PC-3 (cell line): Measurements from ENCODE around the gene TMEM130. TPM values are rescaled to one million over a fixed set of nuclear protein-coding genes. Genes with fewer than 3 reads are reported as not detected.

Experiments
- ATAC-seq: fragments of 200-7000 bp; cut with Tn5 transposase; 2 replicates; pipeline ENCODE4 v1.9.1; 2020; ENCODE audit warnings: mild to moderate bottlenecking, moderate library complexity
- BruUV-seq: library from RNA; stranded (reverse); fragments of 400-500 nt; replicated peaks from 2 replicates; lab custom pipeline; 2021; lab: Mats Ljungman, UMichigan
- CTCF ChIA-PET: fragments of 300-600 bp; sonication (Branson Sonifier 250); formaldehyde crosslinking; loops from one replicate; lab custom pipeline; 2022; ENCODE audit warnings: antibody characterized with exemption; lab: Charles Lee
- POLR2A ChIA-PET: fragments of 300-600 bp; sonication (Branson Sonifier 250); formaldehyde crosslinking; loops from one replicate; lab custom pipeline; 2022; ENCODE audit warnings: antibody characterized with exemption; ENCODE audit not compliant: unreplicated experiment; lab: Charles Lee
- DNase-seq: peaks from one replicate; pipeline ENCODE4 v3.0.0-alpha.2; 2015
- H2AFZ ChIP-seq: fragments of 300-600 bp; sonication (generic); 2 replicates; pipeline ENCODE4 v1.6.0; 2016; ENCODE audit warnings: antibody characterized with exemption, low read length
- H3F3A ChIP-seq: fragments of 300-600 bp; sonication (generic); one replicate; pipeline ENCODE4 v1.6.0; 2017; ENCODE audit warnings: antibody characterized with exemption, low read length, control low read depth, mild to moderate bottlenecking; ENCODE audit not compliant: unreplicated experiment
- H3K27ac ChIP-seq: fragments of 300-600 bp; sonication (generic); 2 replicates; pipeline ENCODE4 v1.5.1; 2016; ENCODE audit warnings: mild to moderate bottlenecking, low read length
- H3K27me3 ChIP-seq: fragments of 300-600 bp; sonication (generic); 2 replicates; pipeline ENCODE4 v1.6.1; 2016; ENCODE audit warnings: low read length, mixed read lengths
- H3K36me3 ChIP-seq: fragments of 300-600 bp; sonication (generic); 2 replicates; pipeline ENCODE4 v1.6.1; 2016; ENCODE audit warnings: low read depth, mixed run types, low read length, mixed read lengths
- H3K4me1 ChIP-seq: fragments of 300-600 bp; sonication (generic); 2 replicates; pipeline ENCODE4 v1.5.1; 2016; ENCODE audit warnings: low read length; ENCODE audit not compliant: insufficient read depth
- H3K4me2 ChIP-seq: fragments of 300-600 bp; sonication (generic); 2 replicates; pipeline ENCODE4 v1.6.0; 2016; ENCODE audit warnings: low read length
- H3K4me3 ChIP-seq: fragments of 300-600 bp; sonication (generic); 2 replicates; pipeline ENCODE4 v1.5.1; 2016; ENCODE audit warnings: mild to moderate bottlenecking, low read length, mixed read lengths
- H3K79me2 ChIP-seq: fragments of 300-600 bp; sonication (generic); 2 replicates; pipeline ENCODE4 v1.6.1; 2017; ENCODE audit warnings: low read length, mixed read lengths
- H3K9ac ChIP-seq: fragments of 300-600 bp; sonication (generic); 2 replicates; pipeline ENCODE4 v1.6.0; 2016; ENCODE audit warnings: mild to moderate bottlenecking, low read length
- H3K9me2 ChIP-seq: fragments of 300-600 bp; sonication (generic); replicated peaks from 2 replicates; pipeline ENCODE4 v1.6.1; 2016; ENCODE audit warnings: mixed run types, low read length, mixed read lengths
- H3K9me3 ChIP-seq: fragments of 300-600 bp; sonication (generic); 2 replicates; pipeline ENCODE4 v1.6.1; 2016; ENCODE audit warnings: low read length, mixed read lengths
- H4K20me1 ChIP-seq: fragments of 300-600 bp; sonication (generic); 2 replicates; pipeline ENCODE4 v1.6.1; 2016; ENCODE audit warnings: low read length, mixed read lengths
- CTCF ChIP-seq: fragments of 300-600 bp; sonication (generic); conservative IDR thresholded peaks from 2 replicates; pipeline ENCODE4 v1.5.1; 2017; ENCODE audit warnings: antibody characterized with exemption, low read depth, mild to moderate bottlenecking, low read length
- EZH2 ChIP-seq: fragments of 300-600 bp; sonication (generic); IDR thresholded peaks from one replicate; pipeline ENCODE4 v1.6.1; 2017; ENCODE audit warnings: antibody characterized with exemption, mild to moderate bottlenecking, low read length; ENCODE audit not compliant: unreplicated experiment
- EZH2phosphoT487 ChIP-seq: fragments of 300-600 bp; sonication (generic); IDR thresholded peaks from 2 replicates; pipeline ENCODE4 v1.6.1; 2018; ENCODE audit warnings: mild to moderate bottlenecking, antibody characterized with exemption, low read length, borderline replicate concordance
- intact Hi-C: fragments of 100-400 bp; cut with micrococcal nuclease; formaldehyde crosslinking; loops from 2 replicates; pipeline ENCODE4 v1.9.0; 2023
- total RNA-seq: library from RNA; depleted of rRNA; stranded (reverse); fragments of >200 nt; gene quantifications from 2 replicates; pipeline ENCODE4 v1.2.3, GENCODE V29; 2014

Gene TMEM130
- total RNA-seq, 1 experiment from 2014 or later, result not detected

GRCh38 chr7:98826387-98826786, 43.4 kb downstream of the TMEM130 start:
- Histone ChIP-seq H3K27me3 (no peaks in the 10 kb centered on the region), H3K9me2 (no peaks in the 10 kb centered on the region), H3K79me2 (no peaks in the 10 kb centered on the region), H3F3A (no peaks in the 10 kb centered on the region), H4K20me1 (no peaks in the 10 kb centered on the region), H3K4me3 (no peak overlapping the region), H3K9ac (no peak overlapping the region), H2AFZ (no peak overlapping the region), H3K36me3 (no peaks in the 10 kb centered on the region), H3K27ac (no peak overlapping the region), H3K9me3 (no peaks in the 10 kb centered on the region), H3K4me1 (peaks cover 11% of the 10 kb centered on the region), H3K4me2 (no peak overlapping the region)
- no TSS peak for BruUV-seq
- ChIA-PET CTCF (no interaction called here), POLR2A (no interaction called here)
- TF ChIP-seq CTCF (no peak), EZH2phosphoT487 (no peak), EZH2 (no peak)
- no peak for ATAC-seq
- DNase-seq, result no peak
- intact Hi-C loops, result no loop called here

- Histone ChIP-seq H3K27me3 (no peaks in the 10 kb centered on the region), H3K79me2 (no peaks in the 10 kb centered on the region), H3K9me2 (no peaks in the 10 kb centered on the region), H3F3A (no peaks in the 10 kb centered on the region), H3K4me3 (no peak overlapping the region), H3K4me2 (no peak overlapping the region), H4K20me1 (no peaks in the 10 kb centered on the region), H3K9ac (no peak overlapping the region), H3K4me1 (peaks cover 11% of the 10 kb centered on the region), H2AFZ (no peak overlapping the region), H3K9me3 (no peaks in the 10 kb centered on the region), H3K27ac (no peak overlapping the region), H3K36me3 (no peaks in the 10 kb centered on the region)
- no peak for ATAC-seq
- ChIA-PET POLR2A (no interaction called here), CTCF (no interaction called here)
- intact Hi-C loops, result no loop called here
- no peak for TF ChIP-seq EZH2
- TF ChIP-seq CTCF, result no peak
- no peak for TF ChIP-seq EZH2phosphoT487
- BruUV-seq, result no TSS peak
- no peak for DNase-seq
Measured at GRCh38 chr7:98823226-98823625, 46.6 kb downstream of the TMEM130 start.

GRCh38 chr7:98821348-98821747, 48.5 kb downstream of the TMEM130 start:
- H3K27ac ChIP-seq, result no peak overlapping the region
- no TSS peak for BruUV-seq
- ATAC-seq (no peak), DNase-seq (no peak)
- intact Hi-C loops, result no loop called here
- H3K4me3 ChIP-seq, result no peak overlapping the region
- H3K4me2 ChIP-seq, result no peak overlapping the region
- peaks cover 11% of the 10 kb centered on the region for H3K4me1 ChIP-seq
- POLR2A ChIA-PET, result no interaction called here
- H3K9me2 ChIP-seq, result no peaks in the 10 kb centered on the region
- H4K20me1 ChIP-seq, result no peaks in the 10 kb centered on the region
- H2AFZ ChIP-seq, result no peak overlapping the region
- H3F3A ChIP-seq, result no peaks in the 10 kb centered on the region
- no peak for TF ChIP-seq EZH2
- no peak for TF ChIP-seq CTCF
- no peak for TF ChIP-seq EZH2phosphoT487
- H3K36me3 ChIP-seq, result no peaks in the 10 kb centered on the region
- no peaks in the 10 kb centered on the region for H3K79me2 ChIP-seq
- peaks cover under 1% of the 10 kb centered on the region; the same call in 1 of the 2 replicates for H3K27me3 ChIP-seq
- no peak overlapping the region for H3K9ac ChIP-seq
- H3K9me3 ChIP-seq, result no peaks in the 10 kb centered on the region
- CTCF ChIA-PET, result no interaction called here
